ENCODE data around the gene LRRK1.

- no peak for TF ChIP-seq REST (IDR thresholded peaks at IDR 0.05)
- no peak for TF ChIP-seq USF2 (IDR thresholded peaks at IDR 0.05)
- no peak for TF ChIP-seq CTCF (IDR thresholded peaks at IDR 0.05)
- no peak for TF ChIP-seq CEBPB (IDR thresholded peaks at IDR 0.05)
- no peak for TF ChIP-seq FOSL2 (IDR thresholded peaks at IDR 0.05)
- TF ChIP-seq FOSL2 (CRISPR knock-in tag; IDR thresholded peaks at IDR 0.05): no peak
- no peak for TF ChIP-seq ESRRA (IDR thresholded peaks at IDR 0.05; ENCODE audit: borderline replicate concordance, low read length)
- TF ChIP-seq HDAC2 (IDR thresholded peaks at IDR 0.05): no peak
- TF ChIP-seq POLR2A (IDR thresholded peaks at IDR 0.05; ENCODE audit: low read length): no peak
- no peak for TF ChIP-seq POLR2AphosphoS2 (conservative IDR thresholded peaks at IDR 0.05; ENCODE audit: low read length)
- TF ChIP-seq E2F6 (IDR thresholded peaks at IDR 0.05; ENCODE audit: borderline replicate concordance, low read depth): no peak
Measured at GRCh38 chr15:101104141-101104540, 185.0 kb downstream of the LRRK1 start.

All from A549 (cell line).